Aortic smooth muscle cell (primary cell): Measurements from ENCODE around the gene MDH1. TPM values are rescaled to one million over a fixed set of nuclear protein-coding genes. Genes with fewer than 3 reads are reported as not detected.

Experiments
- total RNA-seq: library from RNA; depleted of rRNA; stranded (reverse); fragments of >200 nt; gene quantifications from 2 replicates; pipeline ENCODE4 v1.2.3, GENCODE V29; 2014

MDH1 gene
- 184 and 209 TPM in 2 replicates for total RNA-seq

DNA sequence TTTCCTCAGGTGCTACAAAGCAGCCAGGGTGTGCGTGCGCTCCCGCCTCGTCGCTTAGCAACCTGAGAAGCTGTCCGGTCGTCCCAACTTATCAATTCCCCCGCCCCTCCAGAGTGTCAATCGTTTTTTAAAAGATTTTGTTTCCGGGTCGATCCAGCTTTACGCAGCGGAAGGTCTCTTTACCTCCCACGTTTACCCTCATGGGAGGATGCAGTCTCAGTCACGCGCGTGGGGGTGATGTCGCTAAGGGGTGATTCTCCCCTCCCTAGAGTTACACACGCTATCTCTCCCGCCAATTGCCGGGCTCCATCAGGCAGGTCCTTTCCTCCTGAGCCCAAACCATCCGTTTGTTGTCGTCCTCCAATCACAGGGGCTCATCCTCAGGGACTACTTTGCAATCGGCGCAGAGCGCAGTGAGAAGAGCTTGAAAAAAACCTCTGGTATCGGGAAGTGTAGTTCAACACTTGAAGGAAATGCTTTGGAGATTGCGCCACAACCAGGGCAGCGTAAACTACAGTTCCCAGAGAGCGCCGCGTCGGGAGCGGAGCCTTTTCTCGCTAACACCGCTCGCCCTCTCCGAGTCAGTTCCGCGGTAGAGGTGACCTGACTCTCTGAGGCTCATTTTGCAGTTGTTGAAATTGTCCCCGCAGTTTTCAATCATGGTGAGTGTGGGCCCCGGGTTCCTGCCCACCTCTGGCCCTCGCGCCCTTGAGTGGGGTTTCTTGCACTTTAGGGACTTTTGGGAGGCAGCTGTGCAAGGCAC is at the start of gene MDH1, which contains the start of gene WDPCP:
MDH1 (plus strand) TSS at position 579 of the 763 bp plus-strand sequence; CDS start at position 660, 81 bp downstream.
WDPCP (minus strand) TSS at position 93 of the 763 bp plus-strand sequence. CDS start 206 bp downstream, outside the sequence.

Other genes starting within 250 kb of the MDH1 start
- gene WDPCP, start 486 bp upstream of the MDH1 start, total RNA-seq, result 13.3 and 13.7 TPM in 2 replicates